AG04449 (cell line): ENCODE data around the gene PCDHB1.

ENCODE experiments used
- CTCF ChIA-PET: fragments of 350-600 bp; formaldehyde crosslinking; extraction: SDS; loops from one replicate; lab custom pipeline; 2021; ENCODE audit warnings: antibody characterized with exemption; lab: Yijun Ruan, JAX
- POLR2A ChIA-PET: fragments of 400-600, 350-600 bp; formaldehyde crosslinking; extraction: SDS; loops from one replicate; lab custom pipeline; 2020; ENCODE audit warnings: antibody characterized with exemption, inconsistent platforms; lab: Yijun Ruan, JAX
- DNase-seq: peaks from one replicate; pipeline ENCODE4 v3.0.0-alpha.2; 2010; ENCODE audit warnings: low read depth, low spot score
- H3K4me3 ChIP-seq: 2 replicates; pipeline ENCODE4 v1.5.1; 2011; ENCODE audit warnings: low read depth, mild to moderate bottlenecking, control low read depth, low read length
- CTCF ChIP-seq: IDR thresholded peaks from one replicate; pipeline ENCODE4 v1.5.1; 2011; ENCODE audit warnings: mild to moderate bottlenecking, moderate library complexity, low read length, control low read depth, inconsistent platforms; ENCODE audit not compliant: insufficient read depth; ENCODE audit errors: missing control alignments

The PCDHB1 gene

GRCh38 chr5:141042555-141042954 is 8.6 kb upstream of the PCDHB1 start:
- POLR2A ChIA-PET = no interaction called here
- DNase-seq = no peak
- CTCF ChIA-PET = no interaction called here
- TF ChIP-seq CTCF = no peak
- H3K4me3 ChIP-seq = no peak overlapping the region

- H3K4me3 ChIP-seq = no peak overlapping the region; the same call in 1 of the 2 replicates
- no peak for DNase-seq
- no peak for TF ChIP-seq CTCF
- ChIA-PET CTCF (no interaction called here), POLR2A (no interaction called here)
These were observed 320 bp downstream of the PCDHB1 start for GRCh38 chr5:141051521-141051866.

GRCh38 chr5:141077826-141078225 is 26.7 kb downstream of the PCDHB1 start:
- POLR2A ChIA-PET = no interaction called here
- H3K4me3 ChIP-seq = no peak overlapping the region
- CTCF ChIA-PET = no interaction called here
- TF ChIP-seq CTCF = no peak
- DNase-seq = no peak

- TF ChIP-seq CTCF = no peak
- ChIA-PET CTCF (no interaction called here), POLR2A (no interaction called here)
- H3K4me3 ChIP-seq = no peak overlapping the region
- no peak for DNase-seq
These were observed 31.1 kb downstream of the PCDHB1 start for GRCh38 chr5:141082228-141082627.

GRCh38 chr5:141084487-141084989 is 33.4 kb downstream of the PCDHB1 start:
- POLR2A ChIA-PET = no interaction called here
- CTCF ChIA-PET = interaction anchor here (0.5 to 1.0 kb wide), 2 partner anchors 175 to 480 kb away, joined by 3 read pairs; no protein-coding TSS in a partner anchor
- H3K4me3 ChIP-seq = peak overlapping the region; percentile 40
- no peak for DNase-seq
- peak; percentile 14 for TF ChIP-seq CTCF

- no peak for TF ChIP-seq CTCF
- ChIA-PET POLR2A (no interaction called here), CTCF (no interaction called here)
- DNase-seq = no peak
- H3K4me3 ChIP-seq = peak within 1 kb of the TSS; percentile 29
These were observed 43.5 kb downstream of the PCDHB1 start, which contains the start of gene PCDHB2 for GRCh38 chr5:141094481-141095262. PCDHB2 (plus strand) TSS chr5:141094615; CDS start chr5:141094791, 176 bp downstream.
